Hematopoietic multipotent progenitor cell treated with erythropoietin and hydrocortisone succinate and interleukin-3 and kit ligand, for 6 days (in vitro differentiated cells): ENCODE measurements around the gene ASTL.

Experiments
- DNase-seq: peaks from one replicate; pipeline ENCODE4 v3.0.0-alpha.2; 2015

The ASTL gene

GRCh38 chr2:96124406-96125265 is 13.7 kb downstream of the ASTL start:
- DNase-seq = no peak

- DNase-seq = no peak
Measured at GRCh38 chr2:96123936-96124335, 14.4 kb downstream of the ASTL start.

- no peak for DNase-seq
Measured at GRCh38 chr2:96123290-96123689, 15.0 kb downstream of the ASTL start.

- DNase-seq = no peak
Measured at GRCh38 chr2:96122391-96122790, 15.9 kb downstream of the ASTL start.

- DNase-seq = no peak
Measured at GRCh38 chr2:96121414-96121813, 16.9 kb downstream of the ASTL start.

GRCh38 chr2:96120991-96121390 is 17.3 kb downstream of the ASTL start:
- no peak for DNase-seq

- no peak for DNase-seq
Measured at GRCh38 chr2:96120091-96120720, 18.1 kb downstream of the ASTL start.

- DNase-seq = no peak
Measured at GRCh38 chr2:96119389-96119751, 18.9 kb downstream of the ASTL start.

GRCh38 chr2:96118698-96119388 is 19.5 kb downstream of the ASTL start:
- no peak for DNase-seq

- no peak for DNase-seq
Measured at GRCh38 chr2:96117701-96118588, 20.4 kb downstream of the ASTL start.

GRCh38 chr2:96116879-96117533 is 21.3 kb downstream of the ASTL start:
- DNase-seq = peak; percentile 70

GRCh38 chr2:96116424-96116878 is 21.9 kb downstream of the ASTL start, which contains the start of gene ADRA2B:
Gene ADRA2B, minus strand, starts transcription at chr2:96116571. Its CDS starts 422 bp downstream, at chr2:96116149.
- peak; percentile 51 for DNase-seq

- no peak for DNase-seq
Measured at GRCh38 chr2:96115631-96116423, 22.5 kb downstream of the ASTL start.

GRCh38 chr2:96114903-96115581 is 23.3 kb downstream of the ASTL start:
- DNase-seq = no peak

GRCh38 chr2:96114546-96114902 is 23.8 kb downstream of the ASTL start:
- no peak for DNase-seq

GRCh38 chr2:96113951-96114350 is 24.4 kb downstream of the ASTL start:
- DNase-seq = no peak

GRCh38 chr2:96113367-96113677 is 25.0 kb downstream of the ASTL start:
- DNase-seq = peak; percentile 43

- DNase-seq = no peak
Measured at GRCh38 chr2:96112501-96113366, 25.6 kb downstream of the ASTL start.

- DNase-seq = no peak
Measured at GRCh38 chr2:96111823-96112500, 26.3 kb downstream of the ASTL start.
